ENCODE results near the gene SPTB. TPM values are rescaled to one million over a fixed set of nuclear protein-coding genes. Genes with fewer than 3 reads are reported as not detected.

SPTB gene
- total RNA-seq, 1 donor from 2014 or later, result not detected

DNA sequence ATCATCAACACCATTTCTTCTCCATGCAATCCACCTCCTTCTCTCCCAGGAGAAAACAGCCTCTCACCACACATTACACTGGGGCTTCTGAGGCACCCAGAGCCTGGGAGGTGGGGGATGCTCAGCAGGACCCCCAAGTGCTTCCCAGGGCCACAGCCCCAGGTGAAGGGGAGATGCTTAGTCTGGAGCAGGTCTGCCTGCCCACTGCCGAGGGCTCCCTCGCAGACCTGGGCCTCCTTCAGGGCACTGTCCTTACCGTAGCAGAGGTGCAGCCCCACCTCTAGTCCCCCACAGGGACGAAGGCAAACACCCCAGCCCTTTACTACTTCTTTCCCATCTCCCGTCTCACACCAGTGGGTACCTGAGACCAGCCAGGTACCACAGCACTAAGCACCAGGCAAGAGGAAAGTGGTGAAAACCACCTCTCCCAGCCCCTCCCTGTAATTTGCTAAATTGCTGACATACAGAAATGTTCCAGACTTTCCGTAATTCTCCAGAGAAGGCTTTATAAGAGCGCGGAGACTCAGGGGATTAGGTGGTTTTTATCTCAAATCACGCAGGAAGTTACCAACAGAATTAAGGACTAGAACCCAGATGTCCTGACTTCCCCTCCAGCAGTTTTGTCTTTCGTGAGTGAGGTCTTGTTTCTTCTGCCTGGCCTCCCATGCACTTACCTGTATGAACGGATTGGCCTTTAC is 116.5 kb downstream of the SPTB start:
- Histone ChIP-seq H3K27me3 (ENCODE audit: control insufficient read depth, insufficient read depth, low read length) (peaks cover 2% of the 10 kb centered on the region), H3K4me3 (ENCODE audit: low read depth, low read length) (no peak overlapping the region), H3K36me3 (ENCODE audit: control insufficient read depth, insufficient read depth, low read length) (no peaks in the 10 kb centered on the region)
- no peak for FAIRE-seq
- no peak for DNase-seq (ENCODE audit: low read depth)
- TF ChIP-seq, protein P1, sequence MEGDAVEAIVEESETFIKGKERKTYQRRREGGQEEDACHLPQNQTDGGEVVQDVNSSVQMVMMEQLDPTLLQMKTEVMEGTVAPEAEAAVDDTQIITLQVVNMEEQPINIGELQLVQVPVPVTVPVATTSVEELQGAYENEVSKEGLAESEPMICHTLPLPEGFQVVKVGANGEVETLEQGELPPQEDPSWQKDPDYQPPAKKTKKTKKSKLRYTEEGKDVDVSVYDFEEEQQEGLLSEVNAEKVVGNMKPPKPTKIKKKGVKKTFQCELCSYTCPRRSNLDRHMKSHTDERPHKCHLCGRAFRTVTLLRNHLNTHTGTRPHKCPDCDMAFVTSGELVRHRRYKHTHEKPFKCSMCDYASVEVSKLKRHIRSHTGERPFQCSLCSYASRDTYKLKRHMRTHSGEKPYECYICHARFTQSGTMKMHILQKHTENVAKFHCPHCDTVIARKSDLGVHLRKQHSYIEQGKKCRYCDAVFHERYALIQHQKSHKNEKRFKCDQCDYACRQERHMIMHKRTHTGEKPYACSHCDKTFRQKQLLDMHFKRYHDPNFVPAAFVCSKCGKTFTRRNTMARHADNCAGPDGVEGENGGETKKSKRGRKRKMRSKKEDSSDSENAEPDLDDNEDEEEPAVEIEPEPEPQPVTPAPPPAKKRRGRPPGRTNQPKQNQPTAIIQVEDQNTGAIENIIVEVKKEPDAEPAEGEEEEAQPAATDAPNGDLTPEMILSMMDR (IDR thresholded peaks at IDR 0.05; ENCODE audit: insufficient read depth, low read length, severe bottlenecking), result no peak

DNA sequence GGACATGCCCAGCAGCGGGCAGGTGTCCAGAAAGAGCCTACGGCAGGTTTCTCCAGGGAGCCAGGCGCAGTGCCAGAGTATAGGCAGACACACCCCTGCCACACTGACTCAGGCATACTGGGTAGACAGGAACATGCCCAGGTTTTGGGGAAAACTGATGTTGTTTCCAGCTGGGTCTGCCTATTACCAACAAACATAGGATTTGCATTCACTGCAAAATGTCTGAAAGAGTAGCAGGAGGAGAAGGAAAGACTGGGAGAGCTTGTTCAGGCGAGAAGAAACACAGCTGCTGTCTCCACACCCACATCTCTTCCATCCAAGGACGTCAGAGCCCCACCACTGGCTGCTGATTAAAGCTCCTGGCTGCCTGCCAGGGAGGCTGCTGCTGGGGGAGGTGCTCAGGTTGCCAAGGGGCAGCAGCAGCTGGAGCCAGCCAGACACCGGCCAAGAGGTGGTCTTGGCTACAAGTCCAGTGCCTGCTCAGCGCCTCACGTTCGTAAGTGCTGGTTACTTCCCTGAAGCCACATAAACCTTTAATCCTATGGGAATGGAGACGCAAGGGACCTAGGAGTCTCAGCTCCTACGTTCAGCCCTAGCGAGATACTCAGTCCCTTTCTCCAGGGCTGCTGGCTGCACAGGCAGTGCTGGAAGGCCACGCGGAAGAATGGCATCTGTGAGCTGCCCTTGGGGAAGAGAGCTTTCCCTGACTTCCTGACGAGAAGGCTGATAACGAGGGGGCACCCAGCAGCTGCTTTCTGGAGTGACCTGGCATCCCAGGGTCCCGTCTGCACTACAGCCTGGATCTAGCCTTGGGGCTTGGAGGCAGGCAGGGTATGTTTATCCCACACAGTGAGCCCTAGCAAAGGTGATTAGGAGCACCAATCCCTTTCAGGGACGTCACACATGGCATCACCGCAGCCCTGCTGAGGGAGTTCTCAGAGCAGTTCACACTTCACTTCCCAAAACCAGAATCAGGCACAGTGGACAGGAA is 117.4 kb downstream of the SPTB start:
- DNase-seq (ENCODE audit: low read depth), result peak; percentile 82
- H3K27me3 ChIP-seq (ENCODE audit: control insufficient read depth, insufficient read depth, low read length), result peaks cover under 1% of the 10 kb centered on the region
- H3K4me3 ChIP-seq (ENCODE audit: low read depth, low read length), result no peak overlapping the region
- peak; percentile 84 for FAIRE-seq
- H3K36me3 ChIP-seq (ENCODE audit: control insufficient read depth, insufficient read depth, low read length), result no peaks in the 10 kb centered on the region
- TF ChIP-seq, protein P1 (IDR thresholded peaks at IDR 0.05; ENCODE audit: insufficient read depth, low read length, severe bottlenecking), result no peak

DNA sequence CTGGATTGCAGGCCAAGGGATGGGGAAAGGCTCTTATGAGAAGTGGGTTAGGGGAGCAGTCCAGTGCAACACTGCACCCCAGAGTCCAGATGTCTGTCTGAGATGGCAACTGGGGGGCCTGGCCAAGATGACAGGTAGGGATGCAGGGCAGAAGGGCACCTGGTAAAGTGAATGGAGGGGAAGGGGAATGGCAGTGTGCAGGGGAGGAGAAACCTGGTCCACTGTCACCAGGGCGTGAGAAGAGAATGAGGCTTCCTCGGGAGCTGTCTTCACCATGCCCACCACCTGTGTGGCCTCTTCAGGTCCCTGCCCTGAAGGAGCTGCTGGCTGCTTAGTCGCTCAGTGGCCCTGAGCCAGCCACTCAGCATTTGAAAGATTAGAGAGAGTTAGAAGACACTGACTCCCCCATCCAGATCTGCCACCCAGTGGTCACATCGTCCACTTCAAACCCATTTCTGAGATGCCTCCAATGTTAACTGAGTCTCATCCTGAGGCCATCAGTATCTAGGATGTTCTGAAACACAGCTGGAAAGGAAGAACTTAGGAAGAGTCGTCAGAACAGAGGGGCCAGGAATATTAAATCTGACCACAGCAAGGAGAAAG is 118.2 kb downstream of the SPTB start:
- FAIRE-seq (no peak), DNase-seq (ENCODE audit: low read depth) (no peak)
- H3K4me3 ChIP-seq (ENCODE audit: low read depth, low read length), result no peak overlapping the region
- H3K36me3 ChIP-seq (ENCODE audit: control insufficient read depth, insufficient read depth, low read length), result no peaks in the 10 kb centered on the region
- no peaks in the 10 kb centered on the region for H3K27me3 ChIP-seq (ENCODE audit: control insufficient read depth, insufficient read depth, low read length)
- TF ChIP-seq, protein P1 (IDR thresholded peaks at IDR 0.05; ENCODE audit: insufficient read depth, low read length, severe bottlenecking), result peak; percentile 32

DNA sequence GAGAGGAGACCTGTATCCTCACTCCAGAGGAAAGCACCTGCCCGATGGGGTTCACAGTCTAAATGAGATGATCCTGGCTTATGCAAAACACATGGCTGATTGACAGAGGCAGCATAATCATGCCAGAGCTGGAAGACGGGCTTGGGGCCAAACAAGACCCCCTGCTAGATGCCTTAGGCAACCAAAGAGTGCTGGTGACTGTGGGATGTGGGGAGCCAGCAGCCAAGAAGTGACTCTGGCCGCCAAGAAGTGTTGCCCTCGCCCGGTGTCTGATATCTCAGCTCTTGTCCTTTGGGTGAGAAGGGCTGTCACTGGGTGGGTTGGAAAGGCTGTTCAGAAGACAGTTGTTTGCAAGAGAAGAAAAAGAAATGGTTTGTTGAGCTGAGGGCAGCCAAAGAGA is 118.8 kb downstream of the SPTB start:
- FAIRE-seq, result no peak
- Histone ChIP-seq H3K27me3 (ENCODE audit: control insufficient read depth, insufficient read depth, low read length) (no peaks in the 10 kb centered on the region), H3K36me3 (ENCODE audit: control insufficient read depth, insufficient read depth, low read length) (no peaks in the 10 kb centered on the region), H3K4me3 (ENCODE audit: low read depth, low read length) (no peak overlapping the region)
- no peak for DNase-seq (ENCODE audit: low read depth)
- TF ChIP-seq, protein P1 (IDR thresholded peaks at IDR 0.05; ENCODE audit: insufficient read depth, low read length, severe bottlenecking), result no peak

DNA sequence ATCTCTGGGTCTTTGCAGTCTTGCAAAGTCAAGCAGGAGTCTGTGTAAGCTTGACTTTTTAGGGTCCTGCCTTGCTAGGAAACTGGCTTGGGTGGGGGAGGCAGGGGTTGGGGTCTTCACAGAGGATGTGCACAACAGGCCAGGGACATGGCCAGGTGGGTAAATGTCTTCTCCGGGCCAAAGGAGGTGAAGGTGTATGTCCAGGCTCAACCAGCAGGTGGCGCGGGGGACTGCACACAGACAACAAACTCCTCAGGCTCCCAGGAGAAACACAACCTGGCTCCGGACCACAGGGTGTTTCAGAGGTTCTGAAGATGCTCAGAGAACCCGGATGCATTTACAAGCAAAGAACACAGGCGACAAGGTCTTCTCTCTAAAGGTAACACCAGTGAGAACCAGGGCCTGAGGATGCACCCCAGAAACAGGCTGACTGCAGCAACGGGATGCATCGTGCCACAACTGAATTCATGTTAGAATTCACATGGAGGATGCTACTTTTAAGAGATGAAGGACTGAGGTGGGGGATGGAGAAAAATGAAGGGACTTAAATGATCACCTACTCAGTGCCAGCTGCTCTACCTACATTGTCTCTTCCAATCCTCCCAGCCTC is 119.5 kb downstream of the SPTB start:
- H3K27me3 ChIP-seq (ENCODE audit: control insufficient read depth, insufficient read depth, low read length), result no peaks in the 10 kb centered on the region
- H3K4me3 ChIP-seq (ENCODE audit: low read depth, low read length), result no peak overlapping the region
- DNase-seq (ENCODE audit: low read depth) (peak; percentile 49), FAIRE-seq (peak; percentile 92)
- TF ChIP-seq, protein P1 (IDR thresholded peaks at IDR 0.05; ENCODE audit: insufficient read depth, low read length, severe bottlenecking), result peak; percentile 85
- no peaks in the 10 kb centered on the region for H3K36me3 ChIP-seq (ENCODE audit: control insufficient read depth, insufficient read depth, low read length)

Data from bronchial epithelial cell (primary cell).